Body of pancreas (tissue), 4 donors: Measurements from ENCODE around the gene PRELP.

Experiments
- CTCF ChIP-seq, 7 experiments: fragments of 450-650 bp in 4 of 7; fragments of 200-600 bp in 3 of 7; sonication (generic) in 3 of 7; IDR thresholded peaks; one replicate each; pipeline ENCODE4 v1.5.1; 2016 to 2019; ENCODE audit warnings: antibody characterized with exemption in 7 of 7
- POLR2A ChIP-seq, 3 donors: fragments of 450-650 bp; IDR thresholded peaks; one replicate each; pipeline ENCODE4 v1.6.1; 2016; ENCODE audit warnings: antibody characterized with exemption in 3 of 3, mild to moderate bottlenecking in 2 of 3

- TF ChIP-seq CTCF (IDR thresholded peaks at IDR 0.05) = no peak
- no peak for TF ChIP-seq POLR2A (IDR thresholded peaks at IDR 0.05)
Observed at GRCh38 chr1:203453016-203453415, 22.6 kb upstream of the PRELP start.
